ENCODE data around the gene RIPK3.
"Not testable (repeated sequence)": the region's sequence is repeated elsewhere in the genome, so short reads cannot be mapped to it uniquely, and the experiment has no call there.

Gene RIPK3

DNA sequence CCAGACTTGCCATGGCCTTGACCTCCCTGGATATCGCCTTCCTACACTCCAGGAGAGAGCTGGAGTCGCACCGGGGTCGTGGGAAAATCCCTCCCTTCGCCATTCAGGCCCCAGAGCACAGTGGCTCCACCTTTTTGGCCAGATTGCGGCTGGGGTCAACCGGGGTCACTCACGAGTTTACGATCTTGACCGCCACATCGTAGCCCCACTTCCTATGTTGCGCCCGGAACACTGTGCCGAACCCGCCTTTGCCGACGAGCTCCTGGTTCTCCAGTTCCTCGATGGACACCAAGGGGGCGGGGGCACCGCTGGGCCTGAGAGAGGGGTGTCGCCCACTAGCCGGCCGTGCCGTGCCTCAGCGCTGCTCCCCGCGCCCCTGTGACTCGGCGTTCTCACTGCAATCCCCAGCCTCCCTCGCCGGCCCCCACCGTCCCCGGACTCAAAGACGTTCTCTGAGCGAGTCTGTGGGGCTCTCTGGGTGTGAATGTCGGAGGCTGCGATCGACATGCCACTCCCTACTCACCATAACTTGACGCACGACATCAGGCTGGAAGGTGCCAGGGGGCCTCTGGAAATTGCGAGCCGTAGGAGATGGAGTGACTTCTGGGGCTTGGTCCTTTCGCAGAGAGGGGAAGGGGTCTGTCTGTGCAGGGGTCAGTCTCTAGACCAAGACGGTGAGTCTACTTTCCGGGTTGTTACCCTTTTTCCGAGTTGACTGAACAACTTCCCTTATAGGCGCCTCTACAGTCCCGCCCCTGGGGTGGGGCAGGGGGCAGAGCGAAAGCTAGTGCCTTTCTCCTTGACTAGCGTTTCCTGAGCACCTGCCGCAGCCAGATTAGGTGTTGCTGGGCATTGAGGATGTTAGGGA, at the start of gene RIPK3:
Gene RIPK3 (minus strand): TSS at position 708 of the 868 bp plus-strand sequence. CDS start 165 bp downstream, at position 543.
- Mint-ChIP-seq H3K27me3 (peaks cover 3% of the 10 kb centered on the region), H3K27ac (peak within 1 kb of the TSS; percentile 30), H3K9me3 (no peaks in the 10 kb centered on the region)

DNA sequence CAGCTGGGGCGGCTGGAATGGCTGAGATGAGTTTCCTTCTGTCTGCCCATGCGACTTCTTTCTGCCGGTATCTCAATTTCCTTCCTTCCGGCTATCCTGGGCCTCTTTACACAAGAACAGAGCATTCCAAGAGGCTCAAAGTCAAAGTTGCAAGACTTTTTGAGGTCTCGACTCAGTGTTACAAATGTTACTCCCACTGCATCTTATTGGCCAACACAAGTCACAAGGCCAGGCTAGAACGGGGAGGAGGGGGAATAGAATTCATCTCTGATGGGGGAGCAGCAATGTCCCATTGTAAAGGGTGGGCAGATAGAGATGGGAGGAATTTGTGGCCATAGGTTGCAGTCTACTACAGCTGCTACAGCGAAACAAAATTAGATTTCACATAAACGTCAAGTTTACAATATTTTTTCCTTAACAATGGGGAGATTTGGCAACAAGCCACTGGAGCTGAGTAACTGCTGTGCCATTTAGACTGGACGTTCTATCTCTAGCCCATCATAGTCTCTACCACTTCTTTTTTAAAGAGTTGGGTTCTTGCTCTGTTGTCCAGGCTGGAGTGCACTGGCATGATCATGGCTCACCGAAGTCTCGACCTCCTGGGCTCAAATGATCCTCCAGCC, 49.5 kb upstream of the RIPK3 start:
- Mint-ChIP-seq H3K4me1 (no peaks in the 10 kb centered on the region), H3K27ac (no peak overlapping the region), H3K4me3 (no peak overlapping the region), H3K36me3 (no peaks in the 10 kb centered on the region), H3K27me3 (peaks cover 6% of the 10 kb centered on the region), H3K9me3 (no peaks in the 10 kb centered on the region)

More for the DNA sequence above, at the start of gene RIPK3:
- Mint-ChIP-seq H3K36me3 (peaks cover 4% of the 10 kb centered on the region), H3K4me1 (peaks cover 23% of the 10 kb centered on the region), H3K4me3 (peak within 1 kb of the TSS; percentile 90)

DNA sequence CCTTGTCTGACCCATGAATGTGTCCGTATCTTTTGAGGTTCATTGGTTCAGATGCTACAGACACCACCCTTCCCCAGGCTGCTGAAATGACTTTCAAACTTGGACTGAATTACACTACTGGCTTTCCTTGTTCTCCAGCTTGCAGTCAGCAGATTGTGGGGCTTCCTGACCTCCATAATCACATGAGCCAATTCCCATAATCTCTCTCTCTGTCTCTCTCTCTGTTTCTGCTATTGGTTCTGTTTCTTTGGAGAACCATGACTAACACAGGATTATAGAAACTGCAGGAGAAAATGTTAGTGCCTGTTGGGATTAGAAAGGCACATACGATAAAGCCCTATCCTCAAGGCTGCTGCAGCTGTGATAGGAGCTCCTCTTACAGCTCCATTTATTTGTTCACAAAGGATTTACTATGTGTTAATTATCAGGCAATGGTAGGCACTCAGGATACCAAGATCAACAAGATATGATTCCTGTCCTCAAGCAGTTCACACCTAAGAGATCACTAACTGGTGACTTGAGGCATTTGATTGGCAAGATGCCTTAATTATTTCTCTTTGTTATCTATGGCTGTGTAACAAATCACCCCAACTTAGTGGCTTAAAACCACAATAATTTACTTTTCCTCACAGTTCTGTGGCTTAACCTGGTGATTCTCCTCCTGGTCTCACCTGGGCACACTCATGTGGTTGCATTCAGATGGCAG, 48.8 kb upstream of the RIPK3 start:
- H3K27ac Mint-ChIP-seq: no peak overlapping the region

DNA sequence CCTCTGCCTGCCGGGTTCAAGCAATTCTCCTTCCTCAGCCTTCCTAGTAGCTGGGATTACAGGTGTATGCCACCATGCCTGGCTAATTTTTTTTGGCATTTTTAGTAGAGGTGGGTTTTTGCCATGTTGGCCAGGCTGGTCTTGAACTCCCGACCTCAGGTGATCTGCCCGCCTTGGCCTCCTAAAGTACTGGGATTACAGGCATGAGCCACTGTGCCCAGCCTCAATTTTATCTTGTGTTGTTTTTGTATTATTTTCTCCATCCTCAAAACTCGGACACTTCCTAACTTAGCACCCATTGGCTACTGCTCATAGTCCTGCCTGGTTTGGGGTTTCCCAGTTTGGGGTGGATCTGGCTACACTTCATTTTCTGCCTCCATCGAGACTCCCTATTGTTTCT, 47.8 kb upstream of the RIPK3 start:
- H3K4me1 Mint-ChIP-seq, H3K27me3 Mint-ChIP-seq, H3K36me3 Mint-ChIP-seq, H3K4me3 Mint-ChIP-seq, H3K9me3 Mint-ChIP-seq, H3K27ac Mint-ChIP-seq: not testable (repeated sequence)

More for the DNA sequence above, 48.8 kb upstream of the RIPK3 start:
- Mint-ChIP-seq H3K4me3 (no peak overlapping the region), H3K4me1 (no peaks in the 10 kb centered on the region), H3K9me3 (no peaks in the 10 kb centered on the region), H3K36me3 (no peaks in the 10 kb centered on the region), H3K27me3 (peaks cover 6% of the 10 kb centered on the region)

DNA sequence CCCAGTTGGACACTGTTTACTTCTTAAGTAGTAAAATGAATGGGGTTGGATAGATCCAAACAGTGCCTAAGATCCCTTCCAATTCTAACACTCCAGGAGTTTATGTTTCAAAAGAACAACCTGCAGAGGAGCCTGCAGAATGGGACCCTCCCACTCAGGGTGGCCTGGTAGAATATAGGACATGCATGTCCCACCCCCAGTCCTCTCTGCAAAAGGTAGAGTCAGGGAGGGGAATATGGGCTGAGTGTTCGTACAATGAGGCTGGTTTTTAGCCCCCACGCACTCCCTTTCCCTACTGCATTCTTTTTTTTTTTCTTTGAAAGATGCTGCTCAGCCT, 47.2 kb upstream of the RIPK3 start:
- no peak overlapping the region for H3K27ac Mint-ChIP-seq
- no peaks in the 10 kb centered on the region for H3K36me3 Mint-ChIP-seq
- H3K9me3 Mint-ChIP-seq: no peaks in the 10 kb centered on the region
- H3K4me3 Mint-ChIP-seq: no peak overlapping the region
- H3K4me1 Mint-ChIP-seq: no peaks in the 10 kb centered on the region
- H3K27me3 Mint-ChIP-seq: peaks cover 4% of the 10 kb centered on the region

DNA sequence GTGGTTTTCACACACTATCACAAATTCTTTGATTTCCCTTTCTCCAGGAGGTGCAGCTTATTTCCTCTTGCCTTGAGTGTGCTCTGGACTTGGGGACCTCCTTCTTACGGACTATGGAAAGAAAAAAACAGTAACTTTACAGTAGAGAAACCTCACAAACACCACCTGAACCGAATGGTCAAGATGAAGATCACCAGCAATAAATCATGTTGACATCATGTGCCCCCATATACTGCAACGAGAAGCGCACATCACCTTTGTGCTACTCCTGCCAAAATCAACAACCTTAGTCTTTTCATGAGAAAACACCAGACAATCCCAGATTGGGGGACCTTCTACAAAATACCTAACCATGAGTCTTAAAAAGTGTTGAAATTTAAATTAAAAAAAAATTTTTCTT, 45.7 kb upstream of the RIPK3 start:
- H3K9me3 Mint-ChIP-seq: no peaks in the 10 kb centered on the region
- H3K4me1 Mint-ChIP-seq: no peaks in the 10 kb centered on the region
- H3K27me3 Mint-ChIP-seq: peaks cover 4% of the 10 kb centered on the region
- no peaks in the 10 kb centered on the region for H3K36me3 Mint-ChIP-seq
- no peak overlapping the region for H3K27ac Mint-ChIP-seq
- no peak overlapping the region for H3K4me3 Mint-ChIP-seq

DNA sequence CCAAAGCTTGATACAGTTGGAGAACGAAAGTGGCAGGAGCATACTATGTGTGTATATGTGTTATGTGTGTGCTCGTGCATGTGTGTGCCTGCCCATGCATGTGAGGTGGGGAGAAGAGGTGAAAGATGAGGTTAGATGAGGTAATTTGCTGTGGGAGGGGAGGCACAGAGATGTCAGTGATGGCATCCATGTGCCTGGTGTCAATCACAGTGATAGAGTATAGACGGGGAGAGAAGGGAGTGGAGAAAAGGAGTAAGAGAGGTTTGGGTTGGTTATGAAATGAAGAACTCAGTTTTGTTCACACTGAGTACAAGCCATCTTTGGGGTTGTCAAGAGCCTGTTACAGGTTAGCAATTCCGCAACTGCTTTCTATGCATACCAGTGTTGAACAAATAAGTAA, 44.4 kb upstream of the RIPK3 start:
- Mint-ChIP-seq H3K27ac (no peak overlapping the region), H3K4me3 (no peak overlapping the region), H3K27me3 (peaks cover 2% of the 10 kb centered on the region), H3K4me1 (no peaks in the 10 kb centered on the region), H3K36me3 (no peaks in the 10 kb centered on the region), H3K9me3 (no peaks in the 10 kb centered on the region)

DNA sequence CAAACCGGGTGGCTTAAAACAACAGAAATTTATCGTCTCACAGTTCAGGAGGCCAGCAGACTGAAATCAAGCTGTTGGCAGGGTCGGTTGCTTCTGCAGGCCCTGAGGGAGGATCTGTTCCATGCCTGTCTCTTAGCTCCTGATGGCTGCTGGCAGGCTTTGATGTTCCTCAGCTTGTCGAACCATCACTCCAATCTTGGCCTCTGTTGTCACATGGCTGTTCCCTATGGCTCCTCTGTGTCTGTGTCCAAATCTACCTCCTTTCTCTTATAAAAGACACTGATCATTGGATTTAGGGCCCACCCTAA, 42.2 kb upstream of the RIPK3 start:
- Mint-ChIP-seq H3K4me1 (no peaks in the 10 kb centered on the region), H3K9me3 (no peaks in the 10 kb centered on the region), H3K27ac (no peak overlapping the region), H3K36me3 (no peaks in the 10 kb centered on the region), H3K27me3 (no peaks in the 10 kb centered on the region), H3K4me3 (no peak overlapping the region)

DNA sequence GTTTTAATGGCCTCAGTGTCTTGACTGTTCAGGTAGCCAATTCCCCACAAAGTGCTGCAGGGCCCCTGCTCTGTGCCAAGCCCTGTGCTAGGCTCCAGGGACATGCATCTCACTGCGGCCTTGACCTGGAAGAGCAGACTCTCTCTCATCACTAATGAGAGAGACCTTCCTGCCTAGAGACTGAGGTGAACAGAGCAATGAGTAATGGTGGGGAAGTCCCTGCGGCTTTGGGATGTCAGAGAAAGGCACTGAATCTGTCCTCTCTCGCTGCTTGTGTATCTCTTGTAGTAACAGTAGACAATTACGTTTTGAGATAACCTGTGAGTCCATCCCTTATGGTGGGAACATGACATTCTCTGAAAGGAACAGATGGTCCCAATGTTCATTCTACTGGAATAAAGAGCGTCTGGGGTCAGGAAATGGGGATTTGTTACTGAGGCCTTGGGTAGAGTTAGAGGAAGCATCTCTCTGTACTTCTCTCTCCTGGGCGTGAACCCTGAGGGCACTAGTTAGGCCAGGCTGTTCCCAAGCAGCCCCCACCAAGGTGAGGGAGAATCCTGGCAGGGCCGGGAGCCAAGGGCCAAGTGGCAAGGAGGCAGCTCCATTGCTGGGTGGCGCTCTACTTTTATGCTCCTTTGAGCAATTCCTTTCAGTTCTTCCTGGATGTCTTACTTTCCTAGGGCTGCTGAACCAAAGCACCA, 41.7 kb upstream of the RIPK3 start:
- Mint-ChIP-seq H3K4me1 (no peaks in the 10 kb centered on the region), H3K4me3 (no peak overlapping the region), H3K36me3 (no peaks in the 10 kb centered on the region), H3K9me3 (no peaks in the 10 kb centered on the region), H3K27me3 (no peaks in the 10 kb centered on the region), H3K27ac (no peak overlapping the region)

DNA sequence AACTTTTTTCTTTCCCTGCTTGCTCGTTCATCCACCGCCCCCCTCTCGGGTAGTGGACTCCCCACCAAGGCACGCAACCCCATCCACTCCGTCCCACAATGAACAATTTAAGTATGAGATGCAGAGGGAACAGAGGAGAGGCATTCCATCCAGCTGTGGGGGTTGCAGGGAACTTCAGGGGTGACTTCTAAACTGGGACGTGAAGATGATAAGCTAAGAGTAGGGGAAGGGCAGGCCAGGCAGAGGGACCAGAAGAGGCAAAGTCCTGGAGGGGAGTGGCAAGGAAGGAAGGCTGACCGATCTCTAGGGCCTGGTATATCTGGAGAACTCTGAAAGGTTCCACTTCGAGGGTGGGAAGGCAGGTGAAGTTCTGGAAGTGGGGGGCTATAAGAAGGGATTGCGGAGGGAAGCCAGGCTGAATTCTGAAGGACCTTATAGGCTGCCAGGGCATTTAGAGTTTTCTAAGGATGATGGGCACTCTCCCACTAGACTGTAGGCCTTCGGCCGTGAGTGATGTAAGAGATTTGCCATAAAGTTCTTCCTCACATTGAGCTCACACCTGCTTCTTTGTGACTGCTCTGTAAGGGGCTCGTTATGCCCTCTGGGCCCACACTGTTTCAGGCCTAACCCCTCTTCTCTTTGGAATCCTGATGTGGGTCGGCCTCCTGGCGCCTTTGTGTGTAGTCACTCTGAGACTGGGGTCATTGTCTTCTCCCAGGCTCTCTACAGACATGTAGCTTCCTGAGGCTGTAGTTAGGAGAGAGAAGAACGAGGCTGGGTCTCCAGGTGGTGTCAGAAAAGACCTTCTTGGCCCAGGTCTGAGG, 40.3 kb upstream of the RIPK3 start:
- Mint-ChIP-seq H3K27ac (no peak overlapping the region), H3K4me3 (no peak overlapping the region), H3K4me1 (no peaks in the 10 kb centered on the region), H3K27me3 (no peaks in the 10 kb centered on the region), H3K9me3 (no peaks in the 10 kb centered on the region), H3K36me3 (no peaks in the 10 kb centered on the region)

DNA sequence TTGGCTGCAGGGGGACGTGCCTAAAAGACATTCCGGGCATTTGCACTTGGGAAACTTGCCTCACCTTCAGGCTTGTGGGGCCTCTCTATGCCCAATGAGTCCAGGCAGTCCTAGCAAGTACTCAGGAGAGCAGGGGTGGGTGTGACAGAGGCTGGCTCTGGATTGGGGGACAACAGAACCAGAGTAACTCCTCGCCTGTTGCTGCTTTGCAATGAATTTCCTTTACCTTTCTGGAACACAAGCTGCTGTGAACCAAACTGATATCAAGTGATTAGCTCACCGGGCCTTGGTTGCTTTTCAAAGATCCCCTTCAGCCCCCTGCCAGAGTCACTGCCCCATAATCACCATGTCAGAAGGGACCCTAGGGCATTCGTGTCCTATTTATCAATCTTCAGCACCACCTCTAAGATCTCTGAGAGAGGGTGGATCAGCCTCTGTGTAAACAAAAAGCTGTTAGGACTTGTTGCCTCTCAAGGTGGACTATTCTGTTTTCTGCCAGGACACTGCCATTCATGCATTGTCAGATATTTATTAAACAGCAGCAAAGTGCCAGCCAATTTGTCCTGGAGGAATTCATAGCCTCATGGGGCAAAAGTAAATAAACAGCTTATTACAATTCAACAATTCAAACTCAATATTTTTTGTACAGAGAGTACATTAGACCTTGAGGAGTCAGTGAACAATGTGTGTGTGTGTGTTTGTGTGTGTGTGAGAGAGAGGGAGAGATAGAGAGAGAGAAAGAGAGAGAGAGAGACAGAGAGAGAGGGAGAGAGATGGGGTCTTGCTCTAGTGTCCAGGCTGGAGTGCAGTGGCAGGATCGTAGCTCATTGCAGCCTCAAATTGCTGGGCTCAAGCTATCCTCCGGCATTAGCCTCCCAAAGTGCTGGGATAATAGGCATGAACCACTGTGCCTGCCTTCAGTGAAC, 39.5 kb upstream of the RIPK3 start:
- Mint-ChIP-seq H3K4me1 (no peaks in the 10 kb centered on the region), H3K27ac (no peak overlapping the region), H3K4me3 (no peak overlapping the region), H3K27me3 (no peaks in the 10 kb centered on the region), H3K36me3 (no peaks in the 10 kb centered on the region), H3K9me3 (no peaks in the 10 kb centered on the region)

DNA sequence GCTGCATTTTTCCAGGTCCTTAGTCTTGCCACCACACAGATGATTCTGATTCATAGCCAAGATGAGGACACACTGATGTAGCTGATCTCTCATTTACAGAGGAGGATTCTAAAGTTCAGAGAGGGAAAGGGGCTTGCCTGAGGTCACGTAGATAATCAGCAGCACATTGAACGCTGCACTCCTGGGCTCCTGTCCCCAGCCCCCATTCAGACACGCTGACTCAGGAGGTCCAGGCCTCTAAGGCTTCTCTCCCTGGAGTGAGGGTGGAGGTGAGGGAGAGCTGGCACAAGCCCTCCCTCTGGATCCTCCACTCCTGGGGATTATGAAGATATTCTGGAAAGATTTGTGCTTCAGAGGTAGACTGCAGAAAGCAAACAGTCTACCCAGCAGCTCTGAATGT, 38.5 kb upstream of the RIPK3 start:
- no peaks in the 10 kb centered on the region for H3K9me3 Mint-ChIP-seq
- no peak overlapping the region for H3K27ac Mint-ChIP-seq
- no peaks in the 10 kb centered on the region for H3K27me3 Mint-ChIP-seq
- no peaks in the 10 kb centered on the region for H3K36me3 Mint-ChIP-seq
- H3K4me1 Mint-ChIP-seq: no peaks in the 10 kb centered on the region
- H3K4me3 Mint-ChIP-seq: no peak overlapping the region

DNA sequence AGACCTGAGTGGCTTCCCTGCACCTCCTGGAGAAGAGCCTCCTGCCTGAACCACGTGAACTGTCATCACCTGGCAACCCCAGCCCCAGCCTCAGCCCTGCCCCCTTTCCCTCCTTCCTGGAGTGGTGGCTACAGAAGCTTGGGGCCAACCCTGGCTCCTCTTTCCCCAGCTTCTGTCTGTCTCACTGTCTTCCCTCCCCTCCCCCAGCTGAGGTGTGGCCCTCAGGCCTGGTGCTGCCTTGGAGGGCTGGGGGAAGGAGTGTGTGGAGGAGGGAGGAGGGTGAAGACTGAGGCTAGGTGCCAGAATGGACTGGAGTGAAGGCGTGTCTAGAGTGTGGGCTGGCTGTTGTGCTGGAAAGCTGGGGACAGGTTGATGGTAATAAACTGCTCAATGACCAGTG, 37.9 kb upstream of the RIPK3 start:
- H3K27me3 Mint-ChIP-seq: no peaks in the 10 kb centered on the region

DNA sequence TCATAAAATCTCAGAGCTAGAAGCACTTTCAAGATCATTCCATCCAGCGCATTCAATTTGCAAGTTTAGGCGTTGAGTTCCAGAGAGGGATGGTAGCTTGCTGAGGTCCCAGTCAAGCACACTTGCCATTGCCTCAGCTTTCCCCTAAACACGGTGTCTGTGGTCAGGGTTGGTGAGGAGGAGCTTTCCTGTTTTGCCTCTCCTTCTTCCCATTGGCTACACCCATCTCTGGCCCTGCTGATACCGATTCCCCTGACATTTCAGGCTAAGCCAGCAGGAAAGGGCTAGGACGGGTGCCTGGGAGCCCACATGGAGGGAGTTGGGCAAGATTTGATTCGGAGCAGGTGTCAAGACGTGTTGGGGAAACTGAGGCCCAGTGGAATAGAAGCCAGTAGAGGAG, 37.3 kb upstream of the RIPK3 start:
- no peaks in the 10 kb centered on the region for H3K27me3 Mint-ChIP-seq
- no peaks in the 10 kb centered on the region for H3K36me3 Mint-ChIP-seq
- no peaks in the 10 kb centered on the region for H3K4me1 Mint-ChIP-seq
- H3K27ac Mint-ChIP-seq: no peak overlapping the region
- no peak overlapping the region for H3K4me3 Mint-ChIP-seq
- H3K9me3 Mint-ChIP-seq: no peaks in the 10 kb centered on the region

More for the DNA sequence above, 37.9 kb upstream of the RIPK3 start:
- no peak overlapping the region for H3K4me3 Mint-ChIP-seq
- H3K9me3 Mint-ChIP-seq: no peaks in the 10 kb centered on the region
- H3K36me3 Mint-ChIP-seq: no peaks in the 10 kb centered on the region
- H3K4me1 Mint-ChIP-seq: no peaks in the 10 kb centered on the region
- H3K27ac Mint-ChIP-seq: no peak overlapping the region
